HG03139 (cell line): ENCODE measurements around the gene RALGPS1.
"Not testable (repeated sequence)": the region's sequence is repeated elsewhere in the genome, so short reads cannot be mapped to it uniquely, and the experiment has no call there.

Experiments
- ATAC-seq: cut with Tn5 transposase; IDR thresholded peaks from one replicate; pipeline ENCODE4 v1.9.1; 2021; ENCODE audit not compliant: unreplicated experiment

RALGPS1 gene

DNA sequence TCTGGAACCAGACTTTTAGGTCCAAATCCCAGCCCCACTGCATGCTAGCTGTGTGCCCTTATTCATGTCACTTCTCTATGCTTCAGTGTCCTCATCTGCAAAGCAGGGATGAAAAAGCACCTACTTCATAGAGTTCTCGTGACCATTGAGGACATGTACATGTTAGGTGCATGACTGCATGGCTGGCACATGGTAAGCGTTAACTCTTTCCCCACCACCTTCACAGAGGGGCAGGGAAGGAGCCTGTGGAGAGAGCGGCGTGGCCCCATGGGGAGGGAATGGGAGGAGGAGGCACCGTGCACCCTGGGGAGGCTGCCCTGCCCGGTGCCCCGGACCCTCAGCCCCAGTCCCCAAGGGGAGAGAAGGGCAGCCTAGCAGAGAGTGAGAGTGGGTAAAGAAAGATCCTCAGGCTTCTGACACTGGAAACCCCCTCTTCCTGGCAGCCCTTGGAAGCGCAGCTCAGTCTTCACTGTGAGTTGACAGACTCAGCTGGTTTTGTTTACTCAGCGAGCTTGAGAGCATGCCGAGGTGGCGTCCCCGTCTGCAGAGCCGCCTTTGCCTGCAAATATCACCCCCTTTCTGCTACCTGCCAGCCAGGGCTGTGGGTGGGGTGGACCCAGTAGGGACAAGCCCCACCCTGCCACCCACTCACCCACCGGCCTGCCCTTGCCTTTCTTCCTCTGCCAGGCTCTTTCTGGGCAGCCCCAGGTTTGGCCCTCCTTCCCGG is 218.5 kb downstream of the RALGPS1 start:
- no peak for ATAC-seq

DNA sequence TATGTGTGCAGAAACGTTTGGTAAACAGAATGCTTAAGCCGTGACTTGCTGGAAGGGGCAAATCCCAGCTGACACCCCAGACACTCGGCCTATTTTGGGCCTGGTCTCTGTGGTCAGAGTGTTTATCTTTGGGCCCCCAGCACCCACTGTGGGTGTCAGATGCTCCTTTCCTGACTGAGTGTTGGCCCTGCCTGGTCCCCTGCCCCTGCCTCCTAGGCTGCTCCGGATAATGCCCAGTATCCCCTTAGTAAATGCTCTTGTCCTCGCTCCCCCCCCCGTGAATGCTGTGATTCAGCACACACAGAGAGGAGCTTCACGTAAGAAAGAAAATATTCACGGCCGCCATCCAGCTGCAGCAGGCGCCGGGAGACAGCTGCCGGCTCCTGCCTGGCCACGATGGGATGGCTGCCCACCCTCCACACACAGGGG is 219.2 kb downstream of the RALGPS1 start:
- no peak for ATAC-seq

GRCh38 chr9:127135056-127135745 is 220.6 kb downstream of the RALGPS1 start:
- ATAC-seq, result no peak

DNA sequence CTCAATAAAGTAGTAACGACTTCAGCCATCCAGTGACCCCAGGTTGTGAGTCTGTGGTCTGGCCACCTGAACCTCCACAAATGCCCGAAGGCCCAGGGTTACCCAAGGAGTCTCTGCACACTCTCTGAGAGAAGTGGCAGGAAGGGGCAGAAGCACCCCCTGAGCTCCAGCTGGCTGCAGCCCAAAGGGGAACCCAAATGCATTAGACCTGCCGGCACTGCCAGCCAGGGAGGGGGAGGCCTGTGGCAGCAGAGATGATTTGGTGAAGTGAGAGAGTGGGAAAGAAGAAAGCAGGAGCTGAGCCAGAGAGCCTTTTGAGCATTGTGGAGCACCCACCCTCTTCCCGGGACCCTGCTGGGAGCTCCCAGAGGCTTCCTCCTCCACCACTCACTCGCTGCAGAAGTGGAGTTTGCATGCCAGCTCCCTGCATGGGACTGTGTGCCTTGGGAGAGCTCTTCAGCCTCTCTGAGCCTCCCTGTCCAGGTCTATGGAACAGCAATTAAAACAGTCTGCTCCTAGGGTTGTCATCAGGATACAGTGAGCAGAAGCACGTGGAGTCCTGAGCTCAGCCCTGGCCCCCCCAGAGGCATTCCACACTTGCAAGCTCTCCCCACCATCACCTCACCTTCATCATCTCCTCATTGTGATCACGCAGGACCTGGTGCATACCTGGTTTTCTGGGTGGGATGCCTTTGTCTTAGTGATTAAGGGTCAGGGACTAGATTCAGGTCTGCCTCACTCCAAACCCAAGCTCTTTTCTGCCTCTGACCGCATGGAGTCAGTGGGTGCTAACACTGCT is 221.7 kb downstream of the RALGPS1 start:
- ATAC-seq, result no peak

GRCh38 chr9:127136880-127137639 is 222.5 kb downstream of the RALGPS1 start:
- no peak for ATAC-seq

GRCh38 chr9:127137640-127138360 is 223.2 kb downstream of the RALGPS1 start:
- ATAC-seq, result no peak

DNA sequence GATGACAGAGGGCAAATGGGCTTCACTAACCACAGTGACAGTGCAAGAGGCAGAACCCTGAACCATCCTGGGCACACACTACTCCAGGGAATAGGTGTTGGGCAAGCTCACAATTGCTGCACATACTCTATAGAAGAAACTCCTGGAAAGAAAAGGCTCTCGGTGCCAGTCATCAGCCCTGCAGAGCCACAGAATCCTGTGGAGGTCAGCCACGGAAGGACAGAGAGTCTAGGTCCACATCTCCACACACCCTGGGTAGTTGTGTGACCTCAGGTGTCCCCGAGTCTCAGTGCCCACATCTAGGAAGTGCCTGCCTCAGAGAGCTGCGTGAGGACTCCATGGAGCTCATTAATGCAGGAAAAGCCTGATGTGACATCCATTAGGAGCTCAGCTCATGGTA is 223.9 kb downstream of the RALGPS1 start:
- no peak for ATAC-seq

GRCh38 chr9:127139071-127139731 is 224.6 kb downstream of the RALGPS1 start:
- ATAC-seq, result no peak

GRCh38 chr9:127139775-127140174 is 225.2 kb downstream of the RALGPS1 start:
- no peak for ATAC-seq

DNA sequence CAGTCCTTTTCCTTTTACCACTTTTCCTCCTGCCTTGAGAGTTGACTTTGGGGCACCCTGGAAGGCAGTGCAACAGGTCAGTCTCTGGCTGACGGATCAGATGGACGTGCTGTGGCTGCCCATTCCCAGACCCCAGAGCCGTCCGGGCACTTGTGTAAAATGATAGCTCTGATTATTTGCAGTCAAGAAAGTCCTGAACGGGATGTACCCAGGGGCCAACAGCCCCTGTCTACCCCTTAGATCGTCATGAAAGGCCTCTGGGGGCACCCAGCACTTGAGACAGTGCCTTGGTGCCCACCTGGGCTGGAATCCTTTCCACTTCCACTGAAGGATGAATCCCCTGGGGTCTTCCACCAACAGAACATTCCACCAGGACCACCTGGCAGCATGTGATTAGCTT is 225.6 kb downstream of the RALGPS1 start:
- no peak for ATAC-seq

- no peak for ATAC-seq
Measured at GRCh38 chr9:127140842-127141675, 226.5 kb downstream of the RALGPS1 start.

DNA sequence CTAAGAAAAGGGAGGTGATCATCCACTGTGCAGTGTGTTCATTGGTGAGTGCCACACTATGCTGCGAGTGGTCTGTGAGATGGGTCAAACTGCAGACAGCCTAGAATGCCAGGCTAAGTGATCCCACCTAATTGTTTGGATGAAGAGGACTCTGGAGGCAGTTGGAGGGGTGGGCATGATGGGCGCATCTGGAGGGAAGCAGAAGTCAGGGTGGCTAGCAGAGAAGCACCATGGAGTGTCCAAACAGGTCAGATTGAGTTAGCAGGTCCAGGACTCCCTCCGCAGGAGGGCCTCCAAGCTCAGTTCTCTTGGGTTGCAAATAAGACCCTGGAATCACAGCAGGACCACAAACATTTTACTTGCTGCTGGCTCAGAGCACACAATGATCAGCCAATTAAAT is 227.7 kb downstream of the RALGPS1 start:
- no peak for ATAC-seq

- ATAC-seq, result no peak
Measured at GRCh38 chr9:127142931-127143464, 228.4 kb downstream of the RALGPS1 start.

DNA sequence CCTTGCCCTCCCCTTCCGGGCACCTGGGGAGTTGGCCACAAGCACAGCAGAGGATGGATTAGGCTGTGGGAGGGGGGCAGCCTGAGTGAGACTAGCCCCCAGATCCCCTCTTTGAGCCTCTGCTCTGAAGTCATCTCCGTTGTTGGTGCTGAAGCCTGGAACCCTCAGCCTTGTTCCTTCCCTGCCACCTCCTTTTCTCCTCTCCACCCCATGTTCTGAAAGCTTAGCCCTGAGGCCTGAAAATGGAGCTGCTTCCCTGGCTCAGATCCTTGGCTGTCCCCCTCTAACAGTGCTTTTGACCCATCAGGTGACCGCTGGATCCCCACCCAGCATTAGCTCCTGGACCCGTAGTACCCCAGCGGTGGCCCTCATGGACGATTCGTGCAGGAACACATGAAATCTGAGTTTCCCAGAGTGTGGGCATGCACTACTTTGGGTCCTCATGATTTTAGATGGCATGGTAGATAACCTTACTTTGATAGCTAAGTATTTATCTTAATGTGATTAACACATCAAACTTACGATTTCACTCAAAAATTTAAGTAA is 229.4 kb downstream of the RALGPS1 start:
- no peak for ATAC-seq

- no peak for ATAC-seq
Measured at GRCh38 chr9:127144670-127145445, 230.3 kb downstream of the RALGPS1 start.

- ATAC-seq, result not testable (repeated sequence)
Measured at GRCh38 chr9:127146841-127147240, 232.3 kb downstream of the RALGPS1 start.

DNA sequence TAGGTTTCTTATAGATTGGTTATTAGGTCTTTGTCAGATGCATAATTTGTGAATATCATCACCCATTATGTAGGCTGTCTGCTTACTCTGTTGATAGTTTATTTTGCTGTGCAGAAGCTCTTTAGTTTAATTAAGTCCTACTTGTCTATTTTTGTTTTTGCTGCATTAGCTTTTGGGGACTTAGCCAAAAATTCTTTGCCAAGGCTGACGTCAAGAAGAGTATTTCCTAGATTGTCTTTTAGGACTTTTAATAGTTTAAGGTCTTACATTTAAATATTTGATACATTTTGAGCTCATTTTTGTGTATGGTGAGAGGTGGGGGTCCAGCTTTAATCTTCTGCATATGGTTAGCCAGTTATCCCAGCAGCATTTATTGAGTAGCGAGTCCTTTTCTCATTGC is 232.7 kb downstream of the RALGPS1 start:
- ATAC-seq, result no peak

DNA sequence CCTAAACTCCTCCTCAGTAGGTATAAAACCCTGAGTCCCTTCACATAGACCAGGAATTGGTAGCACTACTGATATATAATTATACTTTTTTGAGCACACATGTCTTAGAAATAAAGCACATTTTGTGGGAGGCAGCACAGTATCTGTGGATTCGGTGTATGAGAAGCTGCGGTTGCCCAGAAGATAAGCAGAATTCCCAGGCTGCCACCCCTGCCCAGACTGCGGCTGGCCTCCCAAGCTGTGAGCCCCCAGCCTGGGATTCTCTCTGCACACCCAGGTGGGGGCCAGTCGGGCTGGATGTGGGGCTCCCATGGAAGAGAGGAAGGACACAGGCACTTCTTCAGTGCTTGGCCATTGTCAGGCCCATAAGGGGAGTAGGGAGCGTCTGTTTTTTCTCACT is 233.4 kb downstream of the RALGPS1 start:
- no peak for ATAC-seq
